Progenitor cell of endocrine pancreas (in vitro differentiated cells): ENCODE data around the gene FRAT1. TPM values are rescaled to one million over a fixed set of nuclear protein-coding genes. Genes with fewer than 3 reads are reported as not detected.

Experiments
- DNase-seq: peaks from one replicate; pipeline ENCODE4 v3.0.0; 2021; ENCODE audit warnings: low spot score; ENCODE audit not compliant: unreplicated experiment
- H3K27ac Mint-ChIP-seq: 2 replicates; pipeline ENCODE4 v1.8.0; 2021; ENCODE audit warnings: mild to moderate bottlenecking, moderate library complexity, mixed read lengths
- H3K27me3 Mint-ChIP-seq: 2 replicates; pipeline ENCODE4 v1.8.0; 2021; ENCODE audit warnings: mixed read lengths
- H3K36me3 Mint-ChIP-seq: 2 replicates; pipeline ENCODE4 v1.8.0; 2022; ENCODE audit warnings: mixed read lengths; ENCODE audit not compliant: insufficient read depth
- H3K4me1 Mint-ChIP-seq: 2 replicates; pipeline ENCODE4 v1.8.0; 2021; ENCODE audit warnings: low read depth, mixed read lengths
- H3K4me3 Mint-ChIP-seq: 2 replicates; pipeline ENCODE4 v1.8.0; 2021; ENCODE audit warnings: low read depth, mild to moderate bottlenecking, moderate library complexity, mixed read lengths
- H3K9me3 Mint-ChIP-seq: 2 replicates; pipeline ENCODE4 v1.8.0; 2021; ENCODE audit warnings: low read depth, mixed read lengths
- total RNA-seq: library from RNA; stranded (reverse); gene quantifications from 2 replicates; pipeline ENCODE4 v1.2.1, GENCODE V29; 2021
- TF ChIP-seq, protein P1 (sequence below): fragments of 200-600 bp; sonication (generic); IDR thresholded peaks from one replicate; pipeline ENCODE4 v1.5.0; 2021; ENCODE audit warnings: antibody characterized with exemption, mild to moderate bottlenecking; ENCODE audit not compliant: unreplicated experiment

FRAT1 gene
- total RNA-seq, 1 donor from 2014 or later = 15.7 TPM

DNA sequence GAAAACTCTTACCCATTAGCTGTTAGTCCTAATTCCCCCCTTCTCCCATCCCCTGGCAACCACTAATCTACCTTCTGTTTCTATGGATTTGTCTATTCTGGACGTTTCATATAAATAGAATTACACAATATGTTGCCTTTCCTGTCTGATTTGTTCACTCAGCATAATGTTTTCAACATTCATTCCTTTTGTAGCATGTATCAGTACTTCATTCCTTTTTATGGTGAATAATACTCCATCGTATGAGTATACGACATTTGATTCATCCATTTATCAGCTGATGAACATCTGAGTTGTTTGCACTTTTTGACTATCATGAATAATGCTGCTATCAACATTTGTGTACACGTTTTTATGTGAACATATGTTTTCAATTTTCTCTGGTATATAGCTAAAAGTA, 4.4 kb upstream of the FRAT1 start:
- Mint-ChIP-seq H3K4me1 (peaks cover 3% of the 10 kb centered on the region), H3K4me3 (no peak overlapping the region), H3K27me3 (no peaks in the 10 kb centered on the region), H3K9me3 (no peaks in the 10 kb centered on the region), H3K27ac (no peak overlapping the region), H3K36me3 (no peaks in the 10 kb centered on the region)
- no peak for DNase-seq
- TF ChIP-seq, protein P1, sequence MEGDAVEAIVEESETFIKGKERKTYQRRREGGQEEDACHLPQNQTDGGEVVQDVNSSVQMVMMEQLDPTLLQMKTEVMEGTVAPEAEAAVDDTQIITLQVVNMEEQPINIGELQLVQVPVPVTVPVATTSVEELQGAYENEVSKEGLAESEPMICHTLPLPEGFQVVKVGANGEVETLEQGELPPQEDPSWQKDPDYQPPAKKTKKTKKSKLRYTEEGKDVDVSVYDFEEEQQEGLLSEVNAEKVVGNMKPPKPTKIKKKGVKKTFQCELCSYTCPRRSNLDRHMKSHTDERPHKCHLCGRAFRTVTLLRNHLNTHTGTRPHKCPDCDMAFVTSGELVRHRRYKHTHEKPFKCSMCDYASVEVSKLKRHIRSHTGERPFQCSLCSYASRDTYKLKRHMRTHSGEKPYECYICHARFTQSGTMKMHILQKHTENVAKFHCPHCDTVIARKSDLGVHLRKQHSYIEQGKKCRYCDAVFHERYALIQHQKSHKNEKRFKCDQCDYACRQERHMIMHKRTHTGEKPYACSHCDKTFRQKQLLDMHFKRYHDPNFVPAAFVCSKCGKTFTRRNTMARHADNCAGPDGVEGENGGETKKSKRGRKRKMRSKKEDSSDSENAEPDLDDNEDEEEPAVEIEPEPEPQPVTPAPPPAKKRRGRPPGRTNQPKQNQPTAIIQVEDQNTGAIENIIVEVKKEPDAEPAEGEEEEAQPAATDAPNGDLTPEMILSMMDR = no peak

DNA sequence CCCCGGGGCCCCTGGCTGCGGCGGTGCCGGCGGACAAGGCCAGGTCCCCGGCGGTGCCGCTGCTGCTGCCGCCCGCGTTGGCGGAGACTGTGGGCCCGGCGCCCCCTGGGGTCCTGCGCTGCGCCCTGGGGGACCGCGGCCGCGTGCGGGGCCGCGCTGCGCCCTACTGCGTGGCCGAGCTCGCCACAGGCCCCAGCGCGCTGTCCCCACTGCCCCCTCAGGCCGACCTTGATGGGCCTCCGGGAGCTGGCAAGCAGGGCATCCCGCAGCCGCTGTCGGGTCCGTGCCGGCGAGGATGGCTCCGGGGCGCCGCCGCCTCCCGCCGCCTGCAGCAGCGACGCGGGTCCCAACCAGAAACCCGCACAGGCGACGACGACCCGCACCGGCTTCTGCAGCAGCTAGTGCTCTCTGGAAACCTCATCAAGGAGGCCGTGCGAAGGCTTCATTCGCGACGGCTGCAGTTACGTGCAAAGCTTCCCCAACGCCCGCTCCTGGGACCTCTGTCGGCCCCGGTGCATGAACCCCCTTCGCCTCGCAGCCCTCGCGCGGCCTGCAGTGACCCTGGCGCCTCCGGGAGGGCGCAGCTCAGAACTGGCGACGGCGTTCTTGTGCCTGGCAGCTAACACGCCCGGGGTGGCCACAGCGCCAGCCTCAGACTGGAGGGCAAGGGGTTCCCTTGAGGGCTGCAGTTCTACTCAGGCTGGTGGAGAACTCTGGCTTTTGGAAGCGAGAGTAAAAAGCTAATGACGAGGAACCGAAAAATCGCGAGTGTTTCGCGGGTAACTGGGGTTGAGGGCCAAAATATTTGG, 804 bp downstream of the FRAT1 start:
- Mint-ChIP-seq H3K4me3 (peak overlapping the region; percentile 84), H3K27me3 (no peaks in the 10 kb centered on the region), H3K9me3 (no peaks in the 10 kb centered on the region), H3K4me1 (peaks cover 26% of the 10 kb centered on the region), H3K27ac (peak overlapping the region; percentile 94), H3K36me3 (no peaks in the 10 kb centered on the region)
- peak; percentile 52 for DNase-seq
- TF ChIP-seq, protein P1 = peak; percentile 25

- TF ChIP-seq, protein P1 = no peak
- peaks cover 29% of the 10 kb centered on the region for H3K4me1 Mint-ChIP-seq
- H3K9me3 Mint-ChIP-seq = no peaks in the 10 kb centered on the region
- peak overlapping the region; percentile 84 for H3K4me3 Mint-ChIP-seq
- DNase-seq = no peak
- no peaks in the 10 kb centered on the region for H3K36me3 Mint-ChIP-seq
- H3K27me3 Mint-ChIP-seq = no peaks in the 10 kb centered on the region
- H3K27ac Mint-ChIP-seq = peak overlapping the region; percentile 94
These were observed 1.5 kb downstream of the FRAT1 start for GRCh38 chr10:97320480-97321031.

DNA sequence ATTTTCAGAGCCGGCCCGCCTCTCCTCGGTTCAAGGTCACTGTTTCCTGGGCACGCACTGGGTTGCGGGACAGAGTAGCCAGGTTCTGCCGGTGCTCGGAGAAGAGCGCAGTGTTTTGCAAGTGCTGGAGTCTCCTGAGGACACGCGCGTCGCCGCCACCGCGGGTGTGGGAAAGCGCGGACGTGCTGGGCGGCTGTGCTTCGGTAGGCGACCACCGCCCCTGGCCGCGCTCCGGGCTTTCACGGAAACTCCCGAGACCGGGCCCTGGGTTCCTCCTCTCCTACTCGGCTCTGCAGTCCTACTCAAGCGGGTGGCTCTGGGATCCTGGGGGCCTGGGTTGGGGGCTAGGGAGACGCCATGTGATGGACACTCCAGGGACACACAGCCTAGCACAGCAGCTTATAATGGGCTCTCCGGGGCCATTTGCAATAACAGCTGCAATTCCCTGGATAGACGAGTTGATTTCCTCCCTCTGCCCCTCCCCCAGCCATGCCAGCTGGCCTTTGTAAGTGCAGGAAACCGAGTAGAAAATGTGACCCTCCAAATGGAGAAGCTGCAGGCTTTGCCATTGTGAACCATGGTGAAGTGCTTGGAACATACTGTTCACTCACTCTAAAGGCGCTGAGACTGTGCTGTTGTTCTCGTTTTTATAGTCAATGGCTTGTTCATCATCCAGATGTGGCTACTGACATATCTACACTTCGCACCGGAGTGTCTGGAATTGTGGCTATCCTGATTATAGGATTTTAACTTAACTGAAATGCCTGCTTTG, 2.1 kb downstream of the FRAT1 start:
- DNase-seq = no peak
- Mint-ChIP-seq H3K36me3 (no peaks in the 10 kb centered on the region), H3K27ac (peak overlapping the region; percentile 94), H3K4me1 (peaks cover 36% of the 10 kb centered on the region), H3K4me3 (peak overlapping the region; percentile 84), H3K27me3 (no peaks in the 10 kb centered on the region), H3K9me3 (no peaks in the 10 kb centered on the region)
- TF ChIP-seq, protein P1 = no peak

DNA sequence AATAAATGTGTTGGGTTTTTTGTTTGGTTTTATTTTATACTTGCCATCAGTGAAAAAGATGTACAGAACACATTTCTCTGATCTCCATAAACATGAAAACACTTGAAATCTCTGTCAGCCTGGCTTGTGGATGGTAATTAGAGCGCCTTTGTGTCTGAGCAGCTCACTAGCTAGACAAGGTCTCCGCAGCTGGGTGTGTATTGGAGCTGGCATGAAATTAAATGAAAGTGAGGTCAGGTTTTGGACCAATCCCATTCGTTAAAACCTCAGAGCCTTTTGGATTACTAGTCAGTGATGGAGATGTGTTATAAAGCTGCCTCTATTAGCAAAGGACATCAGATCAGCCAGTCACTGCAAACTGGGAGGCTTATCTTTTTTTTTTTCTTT, 2.7 kb downstream of the FRAT1 start:
- DNase-seq = no peak
- Mint-ChIP-seq H3K27me3 (no peaks in the 10 kb centered on the region), H3K4me3 (peak overlapping the region; percentile 84), H3K4me1 (peaks cover 41% of the 10 kb centered on the region), H3K36me3 (no peaks in the 10 kb centered on the region), H3K27ac (peak overlapping the region; percentile 94), H3K9me3 (no peaks in the 10 kb centered on the region)
- TF ChIP-seq, protein P1 = no peak
